C4-2B (cell line): ENCODE measurements around the gene VPS13D.

Source experiments
- H3K27ac ChIP-seq: fragments of 450-650 bp; 2 replicates; pipeline ENCODE4 v1.5.1; 2017
- CTCF ChIP-seq: fragments of 450-650 bp; conservative IDR thresholded peaks from 2 replicates; pipeline ENCODE4 v1.5.1; 2017; ENCODE audit warnings: mild to moderate bottlenecking
- ZFX ChIP-seq: fragments of 450-650 bp; IDR thresholded peaks from 2 replicates; pipeline ENCODE4 v1.6.1; 2017

VPS13D gene

GRCh38 chr1:12502336-12503109, 272.7 kb downstream of the VPS13D start:
- TF ChIP-seq ZFX = no peak
- TF ChIP-seq CTCF = no peak
- no peak overlapping the region for H3K27ac ChIP-seq

GRCh38 chr1:12503709-12504108, 273.9 kb downstream of the VPS13D start:
- no peak overlapping the region for H3K27ac ChIP-seq
- TF ChIP-seq CTCF (no peak), ZFX (no peak)

- TF ChIP-seq CTCF (no peak), ZFX (no peak)
Measured at GRCh38 chr1:12504601-12505000, 274.8 kb downstream of the VPS13D start.

GRCh38 chr1:12505231-12505630, 275.4 kb downstream of the VPS13D start:
- H3K27ac ChIP-seq = no peak overlapping the region

More at GRCh38 chr1:12504601-12505000, 274.8 kb downstream of the VPS13D start:
- H3K27ac ChIP-seq = no peak overlapping the region

GRCh38 chr1:12505639-12506280, 275.9 kb downstream of the VPS13D start:
- no peak for TF ChIP-seq CTCF
- no peak for TF ChIP-seq ZFX
- no peak overlapping the region for H3K27ac ChIP-seq

More at GRCh38 chr1:12505231-12505630, 275.4 kb downstream of the VPS13D start:
- no peak for TF ChIP-seq ZFX
- TF ChIP-seq CTCF = no peak

- no peak overlapping the region for H3K27ac ChIP-seq
Measured at GRCh38 chr1:12506281-12507280, 276.8 kb downstream of the VPS13D start.

GRCh38 chr1:12507631-12508030, 277.8 kb downstream of the VPS13D start:
- no peak overlapping the region for H3K27ac ChIP-seq
- TF ChIP-seq ZFX (no peak), CTCF (no peak)

More at GRCh38 chr1:12506281-12507280, 276.8 kb downstream of the VPS13D start:
- TF ChIP-seq ZFX = no peak
